Activated CD4-positive, alpha-beta T cell treated with anti-CD3 and anti-CD28 coated beads for 24 hours (primary cell): ENCODE data around the gene ERCC6L.

Source experiments
- DNase-seq, 2 donors: peaks; one replicate each; pipeline ENCODE4 v3.0.0-alpha.2; 2020; ENCODE audit warnings: low read depth in 2 of 2

Gene ERCC6L

GRCh38 chrX:72169008-72169728 lies 69.7 kb downstream of the ERCC6L start:
- peak in 1 of 2 donors; percentile 5 for DNase-seq

GRCh38 chrX:72165551-72165950 lies 73.3 kb downstream of the ERCC6L start:
- no peak for DNase-seq

DNA sequence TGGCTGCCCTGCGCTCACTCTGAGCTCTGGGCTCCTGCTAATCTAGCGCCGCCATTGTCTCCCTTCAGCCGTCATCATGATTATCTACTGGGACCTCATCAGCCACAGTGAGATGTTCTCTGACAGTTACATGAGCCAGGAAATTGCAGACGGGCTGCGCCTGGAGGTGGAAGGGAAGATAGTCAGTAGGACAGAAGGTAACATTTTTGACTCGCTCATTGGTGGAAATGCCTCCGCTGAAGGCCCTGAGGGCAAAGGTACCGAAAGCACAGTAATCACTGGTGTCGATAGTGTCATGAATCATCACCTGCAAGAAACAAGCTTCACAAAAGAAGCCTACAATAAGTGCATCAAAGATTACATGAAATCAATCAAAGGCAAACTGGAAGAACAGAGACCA lies 79.1 kb downstream of the ERCC6L start:
- DNase-seq: no peak

DNA sequence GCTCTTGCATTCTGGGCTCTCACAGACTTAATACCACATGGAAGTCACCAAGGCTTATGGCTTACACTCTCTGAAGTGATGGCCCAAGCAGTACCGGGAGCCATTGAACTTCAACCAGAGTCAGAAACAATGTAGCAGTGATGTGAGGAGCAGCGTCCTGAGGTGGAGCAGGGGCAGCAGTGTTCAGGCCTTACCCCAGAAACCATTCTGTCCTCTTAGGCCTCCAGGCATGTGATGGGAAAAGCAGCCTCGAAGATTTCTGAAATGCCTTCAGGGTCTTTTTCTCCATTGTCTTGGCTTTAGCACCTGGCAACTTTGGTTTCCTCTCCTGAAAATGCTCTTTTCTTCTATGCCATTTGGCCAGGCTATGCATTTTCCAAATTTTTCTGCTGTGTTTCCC lies 80.1 kb downstream of the ERCC6L start:
- DNase-seq: no peak
